ENCODE data around the gene APBA1.

Gene APBA1

GRCh38 chr9:69519470-69520240 lies 152.5 kb downstream of the APBA1 start:
- no peak for DNase-seq (ENCODE audit: low spot score)

- no peak for DNase-seq (ENCODE audit: low spot score)
Observed at GRCh38 chr9:69516353-69517322, 155.5 kb downstream of the APBA1 start.

- DNase-seq (ENCODE audit: low spot score): no peak
Observed at GRCh38 chr9:69515810-69516209, 156.4 kb downstream of the APBA1 start.

GRCh38 chr9:69513141-69513820 lies 158.9 kb downstream of the APBA1 start:
- no peak for DNase-seq (ENCODE audit: low spot score)

GRCh38 chr9:69504058-69504457 lies 168.1 kb downstream of the APBA1 start:
- no peak for DNase-seq (ENCODE audit: low spot score)

GRCh38 chr9:69502671-69503301 lies 169.4 kb downstream of the APBA1 start:
- no peak for DNase-seq (ENCODE audit: low spot score)

- no peak for DNase-seq (ENCODE audit: low spot score)
Observed at GRCh38 chr9:69500896-69501295, 171.3 kb downstream of the APBA1 start.

GRCh38 chr9:69499959-69500358 lies 172.2 kb downstream of the APBA1 start:
- no peak for DNase-seq (ENCODE audit: low spot score)

GRCh38 chr9:69499407-69499806 lies 172.8 kb downstream of the APBA1 start:
- no peak for DNase-seq (ENCODE audit: low spot score)

GRCh38 chr9:69498470-69498869 lies 173.7 kb downstream of the APBA1 start:
- DNase-seq (ENCODE audit: low spot score): no peak

GRCh38 chr9:69497816-69498215 lies 174.4 kb downstream of the APBA1 start:
- DNase-seq (ENCODE audit: low spot score): no peak

- no peak for DNase-seq (ENCODE audit: low spot score)
Observed at GRCh38 chr9:69496846-69497450, 175.2 kb downstream of the APBA1 start.

- no peak for DNase-seq (ENCODE audit: low spot score)
Observed at GRCh38 chr9:69495296-69495695, 176.9 kb downstream of the APBA1 start.

GRCh38 chr9:69494763-69495162 lies 177.4 kb downstream of the APBA1 start:
- no peak for DNase-seq (ENCODE audit: low spot score)

- no peak for DNase-seq (ENCODE audit: low spot score)
Observed at GRCh38 chr9:69494208-69494607, 178.0 kb downstream of the APBA1 start.

- no peak for DNase-seq (ENCODE audit: low spot score)
Observed at GRCh38 chr9:69486498-69486897, 185.7 kb downstream of the APBA1 start.

GRCh38 chr9:69485466-69485865 lies 186.7 kb downstream of the APBA1 start:
- no peak for DNase-seq (ENCODE audit: low spot score)

- DNase-seq (ENCODE audit: low spot score): no peak
Observed at GRCh38 chr9:69483886-69484422, 188.2 kb downstream of the APBA1 start.

- DNase-seq (ENCODE audit: low spot score): no peak
Observed at GRCh38 chr9:69476797-69477196, 195.4 kb downstream of the APBA1 start.

- DNase-seq (ENCODE audit: low spot score): no peak
Observed at GRCh38 chr9:69476016-69476415, 196.2 kb downstream of the APBA1 start.

- no peak for DNase-seq (ENCODE audit: low spot score)
Observed at GRCh38 chr9:69474821-69475220, 197.3 kb downstream of the APBA1 start.
